PFSK-1 (cell line): ENCODE measurements around the gene STK38L.

Source experiments
- SIN3A ChIP-seq: IDR thresholded peaks from 2 replicates; pipeline ENCODE4 v1.6.1; 2012; ENCODE audit warnings: mild to moderate bottlenecking, low read length, moderate library complexity, borderline replicate concordance; ENCODE audit not compliant: insufficient read depth
- TAF1 ChIP-seq: IDR thresholded peaks from 2 replicates; pipeline ENCODE4 v1.6.1; 2012; ENCODE audit warnings: low read length, control low read depth, borderline replicate concordance; ENCODE audit not compliant: insufficient read depth

DNA sequence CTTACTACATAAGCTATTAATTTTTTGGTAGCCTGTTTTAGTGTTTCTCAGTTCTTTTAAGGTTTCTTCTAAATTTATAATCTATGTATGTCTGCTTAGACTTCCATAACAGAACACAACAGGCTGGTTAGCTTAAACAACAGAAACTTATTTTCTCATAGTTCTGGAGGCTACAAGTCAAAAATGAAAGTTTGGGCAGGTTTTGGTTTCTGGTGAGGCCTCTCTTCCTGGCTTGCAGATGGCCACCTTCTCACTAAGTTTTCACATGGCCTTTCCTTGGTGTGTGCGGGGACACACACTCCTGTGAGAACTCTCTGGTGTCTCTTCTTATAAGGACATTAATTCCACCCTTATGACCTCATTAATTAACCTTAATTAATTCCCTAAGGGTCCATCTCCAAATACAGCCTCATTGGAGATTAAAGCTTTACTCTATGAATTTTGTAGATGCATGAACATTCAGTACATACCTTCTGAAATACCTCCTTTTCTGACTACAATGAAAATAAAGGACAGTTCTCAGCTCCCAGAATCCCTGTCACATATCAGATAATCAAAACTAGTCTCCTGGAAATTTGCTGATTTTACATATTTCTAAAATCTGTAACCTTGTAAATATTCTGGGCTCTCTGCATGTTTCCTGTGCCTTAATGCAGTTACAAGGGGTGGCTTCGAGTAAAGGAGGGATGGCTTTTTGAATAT, 65.4 kb downstream of the STK38L start:
- TF ChIP-seq TAF1 (no peak), SIN3A (no peak)
